HepG2 (cell line): Measurements from ENCODE around the gene BCL7A. TPM values are rescaled to one million over a fixed set of nuclear protein-coding genes. Genes with fewer than 3 reads are reported as not detected.

Experiments
- ATAC-seq: fragments of 200-7000 bp; cut with Tn5 transposase; 3 replicates; pipeline ENCODE4 v1.9.1; 2020; ENCODE audit warnings: mild to moderate bottlenecking, moderate library complexity
- BruUV-seq: library from RNA; stranded (reverse); fragments of 400-500 nt; replicated peaks from 2 replicates; lab custom pipeline; 2021; lab: Mats Ljungman, UMichigan
- CTCF ChIA-PET: fragments of 300-600 bp; formaldehyde crosslinking; extraction: SDS; loops from one replicate; lab custom pipeline; 2021; ENCODE audit warnings: low total read pairs, inconsistent platforms, low intra/inter-chr PET ratio; lab: Yijun Ruan, JAX
- POLR2A ChIA-PET: fragments of 350-600 bp; sonication (Branson Sonifier 250); formaldehyde crosslinking; loops from one replicate; lab custom pipeline; 2020; ENCODE audit warnings: antibody characterized with exemption, inconsistent platforms; lab: Yijun Ruan, JAX
- DNase-seq: peaks from one replicate; pipeline ENCODE4 v3.0.0-alpha.2; 2015; ENCODE audit warnings: low spot score
- FAIRE-seq: peaks from 3 replicates; lab custom pipeline; 2011; peaks lifted over from hg19 to GRCh38; lab: Jason Lieb, UNC
- H2AFZ ChIP-seq: one replicate; pipeline ENCODE4 v1.6.1; 2011; ENCODE audit warnings: low read length, inconsistent platforms
- H3K27ac ChIP-seq: fragments of 300-600 bp; 3 replicates; pipeline ENCODE4 v1.8.0; 2011; ENCODE audit warnings: mixed run types, mild to moderate bottlenecking, mixed read lengths, low read length, inconsistent platforms; ENCODE audit not compliant: insufficient read depth; ENCODE audit errors: extremely low read length
- H3K27me3 ChIP-seq, 2 experiments: fragments of 200-600 bp in 1 of 2; 2 replicates in 1 of 2; 3 replicates in 1 of 2; pipeline versions ENCODE4 v1.6.0 to v1.8.0; 2011; ENCODE audit warnings: low read length in 2 of 2, mild to moderate bottlenecking in 2 of 2, moderate library complexity in 2 of 2, inconsistent platforms in 1 of 2; ENCODE audit not compliant: insufficient read depth in 2 of 2, control insufficient read depth in 1 of 2
- H3K36me3 ChIP-seq, 2 experiments: fragments of 200-600 bp in 1 of 2; replicated peaks in 1 of 2; 2 replicates in 1 of 2; 3 replicates in 1 of 2; pipeline versions ENCODE4 v1.5.1 to v1.8.0; 2011; ENCODE audit warnings: low read length in 2 of 2, inconsistent platforms in 1 of 2; ENCODE audit not compliant: insufficient read depth in 2 of 2, control insufficient read depth in 1 of 2
- H3K4me1 ChIP-seq: 2 replicates; pipeline ENCODE4 v1.5.1; 2012; ENCODE audit warnings: low read length, inconsistent platforms; ENCODE audit not compliant: insufficient read depth
- H3K4me2 ChIP-seq: 2 replicates; pipeline ENCODE4 v1.6.0; 2011; ENCODE audit warnings: low read depth, low read length, inconsistent platforms
- H3K4me3 ChIP-seq, 3 experiments: fragments of 200-600 bp in 1 of 3; sonication (generic), shearing (Covaris generic) in 1 of 3; replicated peaks in 1 of 3; 2 replicates each; pipeline ENCODE4 v1.5.1; 2011 to 2016; ENCODE audit warnings: low read length in 3 of 3, inconsistent platforms in 2 of 3, low read depth in 2 of 3, mild to moderate bottlenecking in 2 of 3, control low read depth in 1 of 3, mixed read lengths in 1 of 3; ENCODE audit not compliant: insufficient read depth in 1 of 3
- H3K79me2 ChIP-seq: one replicate; pipeline ENCODE4 v1.6.1; 2011; ENCODE audit warnings: low read length, inconsistent platforms; ENCODE audit not compliant: insufficient read depth
- H3K9ac ChIP-seq: 2 replicates; pipeline ENCODE4 v1.6.0; 2011; ENCODE audit warnings: mild to moderate bottlenecking, low read depth, low read length, inconsistent platforms; ENCODE audit not compliant: insufficient read depth
- H3K9me3 ChIP-seq: 2 replicates; pipeline ENCODE4 v1.5.1; 2012; ENCODE audit warnings: mild to moderate bottlenecking, low read length
- H4K20me1 ChIP-seq: 2 replicates; pipeline ENCODE4 v1.6.0; 2011; ENCODE audit warnings: inconsistent platforms, mild to moderate bottlenecking, low read length, moderate library complexity; ENCODE audit not compliant: insufficient read depth
- ATAD3A ChIP-seq: sonication (generic); formaldehyde crosslinking; IDR thresholded peaks from 2 replicates; pipeline ENCODE4 v1.4.0; 2020; ENCODE audit warnings: missing genetic modification reagents
- GLI4 ChIP-seq: sonication (generic); formaldehyde crosslinking; IDR thresholded peaks from 2 replicates; pipeline ENCODE4 v1.5.1; 2020; ENCODE audit warnings: missing genetic modification reagents, mild to moderate bottlenecking, moderate library complexity, borderline replicate concordance
- HNRNPL ChIP-seq: fragments of 200-400 bp; formaldehyde crosslinking; IDR thresholded peaks from 2 replicates; pipeline ENCODE4 v1.6.1; 2017; ENCODE audit warnings: mild to moderate bottlenecking, low read depth, low read length
- ZNF646 ChIP-seq: sonication (generic); formaldehyde crosslinking; IDR thresholded peaks from 2 replicates; pipeline ENCODE4 v1.9.0; 2021; ENCODE audit warnings: mild to moderate bottlenecking, missing genetic modification reagents
- WGBS: methylation state at CpG from one replicate; pipeline ENCODE4 v1.1.6; 2017; ENCODE audit warnings: low lambda C conversion rate; 5-methylcytosine and 5-hydroxymethylcytosine counted together
- in situ Hi-C: cut with HindIII; loops from 2 replicates; pipeline ENCODE4 v1.10.0; 2017; ENCODE audit warnings: low pct_unique_long_range_greater_than_20kb; ENCODE audit not compliant: extremely low pct_ligation_motif_present
- intact Hi-C: fragments of 100-400 bp; cut with micrococcal nuclease; formaldehyde crosslinking; loops from one replicate; pipeline ENCODE4 v1.10.0; 2022; ENCODE audit not compliant: unreplicated experiment
- polyA plus RNA-seq, 8 experiments: library from polyadenylated mRNA; depleted of rRNA in 3 of 8; stranded (reverse) in 7 of 8; unstranded in 1 of 8; fragments of >200 nt; fragmentation: Illumina TruSeq in 4 of 8; extraction: Trizol in 4 of 8; gene quantifications; 2 replicates each; pipeline versions ENCODE4 v1.2.1 to v1.2.3, GENCODE V29; 2011 to 2016; ENCODE audit warnings: low read depth in 4 of 8, missing spikeins in 1 of 8, mixed read lengths in 1 of 8; ENCODE audit not compliant: insufficient read depth in 1 of 8
- total RNA-seq, 5 experiments: library from RNA; depleted of rRNA; stranded (reverse); fragments of >200 nt; fragmentation: Illumina TruSeq; extraction: Trizol; gene quantifications; 2 replicates each; pipeline ENCODE4 v1.2.3, GENCODE V29; 2016; ENCODE audit warnings: low read depth in 1 of 5
- TF ChIP-seq, protein P1 (sequence below): sonication (generic); formaldehyde crosslinking; IDR thresholded peaks from 2 replicates; pipeline ENCODE4 v1.4.0; 2020; ENCODE audit warnings: mild to moderate bottlenecking, missing genetic modification reagents
- TF ChIP-seq, protein P2 (sequence below): sonication (generic); formaldehyde crosslinking; IDR thresholded peaks from 2 replicates; pipeline ENCODE4 v1.4.0; 2020; ENCODE audit warnings: missing genetic modification reagents

Gene BCL7A
- total and polyA plus RNA-seq, 2 of the 13 experiments (the other 11 are each of a cell fraction or from before 2014, with no cell fraction given), result 4.1 to 6.2 TPM

- no peak overlapping the region for H3K27ac ChIP-seq
Measured at GRCh38 chr12:122094735-122095631, 73.3 kb downstream of the BCL7A start.

More at GRCh38 chr12:122094735-122095631, 73.3 kb downstream of the BCL7A start:
- no peak for ATAC-seq
- Histone ChIP-seq H2AFZ (no peak overlapping the region), H3K9ac (no peak overlapping the region), H3K27me3 (no peaks in the 10 kb centered on the region), H3K79me2 (peaks cover 25% of the 10 kb centered on the region), H3K36me3 (no peaks in the 10 kb centered on the region), H3K4me1 (peaks cover 56% of the 10 kb centered on the region), H4K20me1 (peaks cover 24% of the 10 kb centered on the region; the same call in 1 of the 2 replicates), H3K4me3 (no peak overlapping the region), H3K9me3 (no peaks in the 10 kb centered on the region), H3K4me2 (no peak overlapping the region)
- CTCF ChIA-PET, result no interaction called here
- WGBS, result 91% methylated on average over 10 of the region's 10 CpGs
- DNase-seq, result no peak
- in situ Hi-C loops (no loop called here), intact Hi-C loops (no loop called here)
- TF ChIP-seq GLI4 (CRISPR knock-in tag) (no peak), ZNF646 (peak; percentile 98), HNRNPL (0 out of 2 replicates have a peak, but pooled peaks have one; percentile 46), ATAD3A (CRISPR knock-in tag) (no peak)
- TF ChIP-seq, protein P1, sequence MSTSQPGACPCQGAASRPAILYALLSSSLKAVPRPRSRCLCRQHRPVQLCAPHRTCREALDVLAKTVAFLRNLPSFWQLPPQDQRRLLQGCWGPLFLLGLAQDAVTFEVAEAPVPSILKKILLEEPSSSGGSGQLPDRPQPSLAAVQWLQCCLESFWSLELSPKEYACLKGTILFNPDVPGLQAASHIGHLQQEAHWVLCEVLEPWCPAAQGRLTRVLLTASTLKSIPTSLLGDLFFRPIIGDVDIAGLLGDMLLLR (CRISPR knock-in tag), result no peak
- TF ChIP-seq, protein P2, sequence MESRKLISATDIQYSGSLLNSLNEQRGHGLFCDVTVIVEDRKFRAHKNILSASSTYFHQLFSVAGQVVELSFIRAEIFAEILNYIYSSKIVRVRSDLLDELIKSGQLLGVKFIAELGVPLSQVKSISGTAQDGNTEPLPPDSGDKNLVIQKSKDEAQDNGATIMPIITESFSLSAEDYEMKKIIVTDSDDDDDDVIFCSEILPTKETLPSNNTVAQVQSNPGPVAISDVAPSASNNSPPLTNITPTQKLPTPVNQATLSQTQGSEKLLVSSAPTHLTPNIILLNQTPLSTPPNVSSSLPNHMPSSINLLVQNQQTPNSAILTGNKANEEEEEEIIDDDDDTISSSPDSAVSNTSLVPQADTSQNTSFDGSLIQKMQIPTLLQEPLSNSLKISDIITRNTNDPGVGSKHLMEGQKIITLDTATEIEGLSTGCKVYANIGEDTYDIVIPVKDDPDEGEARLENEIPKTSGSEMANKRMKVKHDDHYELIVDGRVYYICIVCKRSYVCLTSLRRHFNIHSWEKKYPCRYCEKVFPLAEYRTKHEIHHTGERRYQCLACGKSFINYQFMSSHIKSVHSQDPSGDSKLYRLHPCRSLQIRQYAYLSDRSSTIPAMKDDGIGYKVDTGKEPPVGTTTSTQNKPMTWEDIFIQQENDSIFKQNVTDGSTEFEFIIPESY (CRISPR knock-in tag), result peak; percentile 55; the same call in 1 of the 2 replicates
- POLR2A ChIA-PET, result interaction anchor here (0.9 kb wide), 1 partner anchor 32 kb away, joined by 3 read pairs; no protein-coding TSS in a partner anchor
- no TSS peak for BruUV-seq
- FAIRE-seq, result no peak
